DND-41 (cell line): ENCODE data around the gene SUN5.

ENCODE experiments used
- CTCF ChIP-seq: IDR thresholded peaks from 2 replicates; pipeline ENCODE4 v1.5.1; 2012; ENCODE audit warnings: borderline replicate concordance, low read length, moderate library complexity, mild to moderate bottlenecking; ENCODE audit not compliant: poor library complexity, severe bottlenecking; ENCODE audit errors: extremely low read depth
- EZH2 ChIP-seq: IDR thresholded peaks from 3 replicates; pipeline ENCODE4 v1.6.1; 2012; ENCODE audit warnings: borderline replicate concordance, low read depth, mild to moderate bottlenecking, moderate library complexity, low read length, inconsistent platforms; ENCODE audit not compliant: severe bottlenecking

DNA sequence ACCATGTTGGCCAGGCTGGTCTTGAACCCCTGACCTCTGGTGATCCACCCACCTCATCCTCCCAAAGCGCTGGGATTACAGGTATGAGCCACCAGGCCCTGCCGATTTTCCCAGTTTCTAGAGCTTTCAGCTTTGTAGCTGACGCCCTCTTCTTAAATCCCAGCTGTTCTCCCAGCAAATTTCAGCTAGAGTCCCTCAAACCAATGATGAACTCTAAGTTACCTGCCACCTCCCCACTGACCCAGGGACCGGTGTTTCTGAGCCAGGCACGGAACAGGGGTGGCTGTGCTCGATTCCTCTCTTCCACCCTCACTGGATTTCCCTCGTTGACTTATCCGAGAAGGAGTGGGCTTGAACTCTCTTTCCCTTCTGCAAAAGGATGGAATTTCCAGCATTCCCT lies 39.1 kb downstream of the SUN5 start:
- TF ChIP-seq CTCF (no peak), EZH2 (no peak)
